ENCODE data around the gene KDM6B.

KDM6B gene

DNA sequence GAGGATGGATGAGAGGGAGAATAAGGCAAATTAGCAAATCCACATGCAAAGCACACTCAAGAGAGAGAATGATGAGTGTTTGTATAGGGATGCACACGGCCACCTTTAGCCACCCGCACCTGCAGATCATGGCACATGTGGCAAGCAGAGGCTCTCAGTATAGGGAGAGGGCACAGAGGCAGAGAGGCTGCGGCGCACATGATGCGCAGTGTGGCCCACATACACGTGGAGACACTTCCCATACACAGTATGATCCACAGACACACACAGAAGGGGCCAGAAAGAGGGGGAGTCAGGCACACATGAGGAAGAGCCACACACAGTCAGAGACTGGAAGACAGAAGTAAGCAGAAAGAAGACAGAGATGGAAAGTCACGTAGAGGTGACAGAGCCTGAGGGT, 48.1 kb downstream of the KDM6B start:
- DNase-seq = peak in 1 of 2 donors; percentile 27

DNA sequence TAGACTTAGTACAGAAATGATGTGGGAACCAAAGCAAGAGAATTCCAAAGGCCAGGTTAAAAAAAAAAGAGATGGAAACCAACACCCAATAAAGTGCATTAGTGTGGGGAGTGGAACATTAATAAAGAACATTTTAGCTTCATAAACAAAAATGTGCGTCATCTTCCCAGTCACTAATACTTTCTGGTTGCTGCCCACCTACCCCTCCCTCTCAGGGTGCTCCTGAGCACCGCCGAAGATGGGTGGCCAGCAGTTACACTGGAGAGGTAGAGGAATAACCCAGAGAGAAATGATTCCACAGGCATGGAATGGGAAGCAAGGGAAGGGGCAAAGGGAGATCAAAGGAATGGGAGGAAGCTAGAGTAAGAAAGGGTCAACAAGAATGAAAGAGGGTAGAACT, 48.6 kb downstream of the KDM6B start:
- no peak for DNase-seq

Measured in stimulated activated CD4-positive, alpha-beta T cell treated with anti-CD3 and anti-CD28 coated beads, Interleukin-2, amount 100 ng/mL, for 24 hours (primary cell).